Measurements from ENCODE around the gene SKAP1.

Gene SKAP1

DNA sequence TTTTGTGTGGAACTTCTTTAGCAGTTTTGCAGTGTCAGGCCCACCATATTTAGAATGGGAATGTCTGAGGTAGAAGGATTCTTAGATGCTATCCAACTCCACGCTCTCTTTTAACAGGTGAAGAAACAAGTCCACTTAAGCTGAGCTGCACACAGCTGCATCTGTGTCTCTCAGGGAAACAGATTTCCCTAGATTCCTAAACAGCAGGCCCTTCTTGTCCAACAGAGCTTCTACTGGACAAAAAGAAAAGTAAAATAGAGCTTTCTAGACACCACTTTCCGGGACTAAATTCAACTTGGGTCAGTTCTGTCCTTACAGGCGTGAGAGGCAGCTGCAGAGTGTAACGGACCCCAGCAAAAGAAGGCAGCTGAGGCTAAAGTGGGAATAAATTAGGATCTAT, 270.8 kb downstream of the SKAP1 start:
- H3K27me3 ChIP-seq (replicated peaks; ENCODE audit: control insufficient read depth, insufficient read depth, low read length) = no peaks in the 10 kb centered on the region
- DNase-seq (ENCODE audit: extremely low read depth, insufficient read length) = no peak

DNA sequence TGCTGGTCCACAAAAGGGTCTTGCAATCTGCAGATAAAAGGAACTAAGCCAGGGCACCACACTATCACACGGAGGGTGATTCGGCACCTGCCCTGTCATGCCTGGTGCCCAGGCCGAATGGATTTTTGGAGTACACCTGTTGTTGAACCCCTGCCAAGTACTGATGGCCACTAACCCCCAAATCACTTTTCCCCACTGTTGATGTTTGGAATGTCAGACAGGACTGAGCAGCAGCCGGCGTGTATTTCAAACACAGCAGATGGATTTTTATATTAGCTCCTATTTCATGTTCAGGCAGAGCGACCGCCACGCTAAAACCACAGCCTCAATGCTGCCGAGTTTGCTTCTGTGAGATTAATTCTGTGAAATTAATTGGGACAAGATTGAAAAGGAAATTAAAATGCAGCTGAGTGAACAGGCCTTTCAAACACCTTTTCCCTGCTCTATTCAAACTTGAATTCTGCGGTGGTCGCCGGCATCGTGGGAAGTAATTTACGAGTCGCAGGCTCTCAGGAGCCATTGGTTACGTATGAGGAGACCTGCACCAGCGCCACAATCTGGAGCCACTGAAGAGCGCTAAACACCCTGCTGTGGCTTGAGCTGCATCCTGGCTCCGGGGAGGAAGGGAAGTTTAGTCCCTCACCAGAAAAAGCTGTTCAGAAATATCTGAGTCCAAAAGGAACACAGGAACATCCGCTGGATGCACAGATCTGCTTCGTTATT, 274.0 kb downstream of the SKAP1 start:
- no peak for TF ChIP-seq CTCF (IDR thresholded peaks at IDR 0.05; ENCODE audit: insufficient read depth, low read length, poor library complexity, severe bottlenecking)
- no peaks in the 10 kb centered on the region for H3K27me3 ChIP-seq (replicated peaks; ENCODE audit: control insufficient read depth, insufficient read depth, low read length)
- peaks cover 3% of the 10 kb centered on the region for H3K36me3 ChIP-seq (ENCODE audit: control insufficient read depth, insufficient read depth, low read length)
- DNase-seq (ENCODE audit: extremely low read depth, insufficient read length) = no peak
- no peak overlapping the region for H3K4me3 ChIP-seq (replicated peaks; ENCODE audit: low read depth, low read length)

More for the DNA sequence above, 270.8 kb downstream of the SKAP1 start:
- TF ChIP-seq CTCF (IDR thresholded peaks at IDR 0.05; ENCODE audit: insufficient read depth, low read length, poor library complexity, severe bottlenecking) = no peak
- no peak overlapping the region for H3K4me3 ChIP-seq (replicated peaks; ENCODE audit: low read depth, low read length)
- peaks cover 3% of the 10 kb centered on the region for H3K36me3 ChIP-seq (ENCODE audit: control insufficient read depth, insufficient read depth, low read length)

GRCh38 chr17:48153691-48154358, 276.2 kb downstream of the SKAP1 start:
- DNase-seq (ENCODE audit: extremely low read depth, insufficient read length) = no peak
- TF ChIP-seq CTCF (IDR thresholded peaks at IDR 0.05; ENCODE audit: insufficient read depth, low read length, poor library complexity, severe bottlenecking) = peak; percentile 29

GRCh38 chr17:48152289-48152688, 277.7 kb downstream of the SKAP1 start:
- no peaks in the 10 kb centered on the region for H3K27me3 ChIP-seq (replicated peaks; ENCODE audit: control insufficient read depth, insufficient read depth, low read length)
- no peak for TF ChIP-seq CTCF (IDR thresholded peaks at IDR 0.05; ENCODE audit: insufficient read depth, low read length, poor library complexity, severe bottlenecking)
- H3K4me3 ChIP-seq (replicated peaks; ENCODE audit: low read depth, low read length) = no peak overlapping the region
- H3K36me3 ChIP-seq (ENCODE audit: control insufficient read depth, insufficient read depth, low read length) = peaks cover 3% of the 10 kb centered on the region
- DNase-seq (ENCODE audit: extremely low read depth, insufficient read length) = no peak

More at GRCh38 chr17:48153691-48154358, 276.2 kb downstream of the SKAP1 start:
- H3K27me3 ChIP-seq (replicated peaks; ENCODE audit: control insufficient read depth, insufficient read depth, low read length) = no peaks in the 10 kb centered on the region
- peaks cover 3% of the 10 kb centered on the region for H3K36me3 ChIP-seq (ENCODE audit: control insufficient read depth, insufficient read depth, low read length)
- H3K4me3 ChIP-seq (replicated peaks; ENCODE audit: low read depth, low read length) = no peak overlapping the region

- peaks cover 1% of the 10 kb centered on the region for H3K36me3 ChIP-seq (ENCODE audit: control insufficient read depth, insufficient read depth, low read length)
- no peaks in the 10 kb centered on the region for H3K27me3 ChIP-seq (replicated peaks; ENCODE audit: control insufficient read depth, insufficient read depth, low read length)
- H3K4me3 ChIP-seq (replicated peaks; ENCODE audit: low read depth, low read length) = no peak overlapping the region
- TF ChIP-seq CTCF (IDR thresholded peaks at IDR 0.05; ENCODE audit: insufficient read depth, low read length, poor library complexity, severe bottlenecking) = no peak
- DNase-seq (ENCODE audit: extremely low read depth, insufficient read length) = no peak
These were observed 278.8 kb downstream of the SKAP1 start for GRCh38 chr17:48151220-48151619.
